ENCODE measurements around the gene STRADA.

Gene STRADA

GRCh38 chr17:63701456-63701820 is 40.2 kb downstream of the STRADA start:
- no peak for DNase-seq (ENCODE audit: low spot score)

- DNase-seq (ENCODE audit: low spot score) = peak; percentile 51
Measured at GRCh38 chr17:63700528-63701455, 40.8 kb downstream of the STRADA start.

- DNase-seq (ENCODE audit: low spot score) = peak; percentile 91
Measured at GRCh38 chr17:63699638-63700527, 41.7 kb downstream of the STRADA start, which contains the start of gene LIMD2. Gene LIMD2 (minus strand): TSS chr17:63700125. CDS start chr17:63699298, 827 bp downstream.

GRCh38 chr17:63698886-63699637 is 42.5 kb downstream of the STRADA start:
- peak; percentile 93 for DNase-seq (ENCODE audit: low spot score)

GRCh38 chr17:63698381-63698885 is 43.2 kb downstream of the STRADA start:
- DNase-seq (ENCODE audit: low spot score) = peak; percentile 17

GRCh38 chr17:63697341-63698286 is 44.0 kb downstream of the STRADA start:
- peak; percentile 86 for DNase-seq (ENCODE audit: low spot score)

GRCh38 chr17:63696381-63696961 is 45.1 kb downstream of the STRADA start:
- DNase-seq (ENCODE audit: low spot score) = peak; percentile 56

GRCh38 chr17:63695889-63696288 is 45.7 kb downstream of the STRADA start:
- no peak for DNase-seq (ENCODE audit: low spot score)

- peak; percentile 22 for DNase-seq (ENCODE audit: low spot score)
Measured at GRCh38 chr17:63694950-63695773, 46.4 kb downstream of the STRADA start.

- DNase-seq (ENCODE audit: low spot score) = peak; percentile 29
Measured at GRCh38 chr17:63694229-63694949, 47.2 kb downstream of the STRADA start.

- DNase-seq (ENCODE audit: low spot score) = no peak
Measured at GRCh38 chr17:63693411-63694113, 48.0 kb downstream of the STRADA start.

GRCh38 chr17:63692195-63692816 is 49.3 kb downstream of the STRADA start:
- no peak for DNase-seq (ENCODE audit: low spot score)

- DNase-seq (ENCODE audit: low spot score) = no peak
Measured at GRCh38 chr17:63689479-63689878, 52.1 kb downstream of the STRADA start.

GRCh38 chr17:63688396-63689020 is 53.1 kb downstream of the STRADA start:
- DNase-seq (ENCODE audit: low spot score) = no peak

GRCh38 chr17:63686138-63686685 is 55.4 kb downstream of the STRADA start:
- no peak for DNase-seq (ENCODE audit: low spot score)

GRCh38 chr17:63685578-63685977 is 56.0 kb downstream of the STRADA start:
- no peak for DNase-seq (ENCODE audit: low spot score)

- no peak for DNase-seq (ENCODE audit: low spot score)
Measured at GRCh38 chr17:63685041-63685440, 56.6 kb downstream of the STRADA start.

Measured in CD4-positive, alpha-beta T cell treated with Interleukin-2 at 100 ng/mL for 4 hours (primary cell).